Activated B cell treated with CpG ODN at 0.5 μM for 24 hours (primary cell): ENCODE results near the gene CNDP1. TPM values are rescaled to one million over a fixed set of nuclear protein-coding genes. Genes with fewer than 3 reads are reported as not detected.

Experiments used
- ATAC-seq: fragments of 200-7000 bp; cut with Tn5 transposase; one replicate; pipeline ENCODE4 v1.10.0; 2021; ENCODE audit warnings: low read depth, mild to moderate bottlenecking, moderate library complexity
- CTCF ChIA-PET: fragments of 350-600 bp; sonication (Branson Sonifier 250); formaldehyde crosslinking; loops from one replicate; lab custom pipeline; 2021; ENCODE audit warnings: antibody characterized with exemption; lab: Charles Lee
- POLR2A ChIA-PET: fragments of 350-600 bp; sonication (Branson Sonifier 250); formaldehyde crosslinking; loops from one replicate; lab custom pipeline; 2021; ENCODE audit warnings: antibody characterized with exemption; lab: Charles Lee
- DNase-seq: peaks from one replicate; pipeline ENCODE4 v3.0.0; 2022
- H3K27ac Mint-ChIP-seq: one replicate; pipeline ENCODE4 v1.8.0; 2020; ENCODE audit warnings: mixed read lengths
- H3K27me3 Mint-ChIP-seq: one replicate; pipeline ENCODE4 v1.8.0; 2021; ENCODE audit warnings: mixed read lengths
- H3K36me3 Mint-ChIP-seq: one replicate; pipeline ENCODE4 v1.8.0; 2021; ENCODE audit warnings: low read depth, mixed read lengths
- H3K4me1 Mint-ChIP-seq: one replicate; pipeline ENCODE4 v1.8.0; 2021; ENCODE audit warnings: mixed read lengths
- H3K4me3 Mint-ChIP-seq: one replicate; pipeline ENCODE4 v1.8.0; 2020; ENCODE audit warnings: mild to moderate bottlenecking, mixed read lengths
- H3K9me3 Mint-ChIP-seq: one replicate; pipeline ENCODE4 v1.8.0; 2020; ENCODE audit warnings: mixed read lengths
- intact Hi-C: fragments of 100-400 bp; cut with micrococcal nuclease; formaldehyde crosslinking; loops from one replicate; pipeline ENCODE4 v1.15.1; 2024
- total RNA-seq: library from RNA; stranded (reverse); gene quantifications from 2 replicates; pipeline ENCODE4 v1.2.3, GENCODE V29; 2022
- TF ChIP-seq, protein P1 (sequence below): fragments of 200-600 bp; IDR thresholded peaks from one replicate; pipeline ENCODE4 v1.8.0; 2022; ENCODE audit warnings: antibody characterized with exemption, mild to moderate bottlenecking

CNDP1 gene
- total RNA-seq, 1 donor from 2014 or later: 0.33 TPM

DNA sequence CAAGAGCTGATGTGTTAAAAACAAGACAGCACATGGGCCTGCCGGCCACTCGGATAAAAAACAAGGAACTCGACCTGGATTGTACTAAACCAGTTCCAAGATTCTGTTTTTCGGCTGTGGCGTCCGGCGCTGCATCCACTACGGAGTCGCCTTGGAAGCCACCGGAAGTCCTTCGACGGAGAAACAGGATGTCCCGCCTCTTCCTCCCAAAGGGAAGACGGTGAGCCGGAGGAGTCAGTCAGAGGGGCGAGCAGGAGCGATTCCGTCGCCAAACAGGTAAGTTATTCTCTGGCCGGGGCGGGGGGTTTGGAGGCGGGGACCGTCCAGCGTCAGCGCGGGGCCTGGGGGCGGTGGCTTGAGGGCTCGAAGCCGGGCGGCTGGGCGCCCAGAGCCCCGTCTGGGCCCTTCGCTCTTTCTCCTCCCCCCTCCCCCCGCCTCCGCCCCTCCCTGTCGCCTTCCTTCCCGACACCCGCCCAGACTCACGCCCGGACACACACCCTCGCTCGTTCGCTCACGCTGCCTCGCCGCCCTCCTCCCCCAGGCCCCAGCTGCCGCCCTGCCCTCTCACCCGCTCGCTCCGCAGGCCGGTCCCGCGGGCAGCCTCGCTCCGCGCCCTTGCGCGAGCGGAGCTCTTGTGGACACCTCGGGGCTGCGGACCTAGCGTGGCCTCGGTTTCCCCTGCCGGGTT, 63.5 kb downstream of the CNDP1 start, which contains the start of gene ZNF407:
TSS of gene ZNF407 (plus strand) at position 209 of the 688 bp plus-strand sequence. CDS start 33,150 bp downstream, outside the sequence.
- POLR2A ChIA-PET: interaction anchor here (0.6 to 3.6 kb wide), 8 partner anchors 99 to 611 kb away, joined by 3 to 17 read pairs (median 4); partner anchors contain the start of genes CNDP2 and PTGR3
- CTCF ChIA-PET: interaction anchor here (1.7 kb wide), 1 partner anchor 46 kb away, joined by 6 read pairs; no protein-coding TSS in a partner anchor
- Mint-ChIP-seq H3K36me3 (peaks cover 40% of the 10 kb centered on the region), H3K9me3 (no peaks in the 10 kb centered on the region), H3K27ac (peak within 1 kb of the TSS; percentile 98), H3K27me3 (no peaks in the 10 kb centered on the region), H3K4me3 (peak within 1 kb of the TSS; percentile 96), H3K4me1 (peaks cover 49% of the 10 kb centered on the region)
- intact Hi-C loops: loop anchor here (1.0 to 10.0 kb wide), 7 partner anchors 102 to 1894 kb away; partner anchors contain the start of genes CNDP2, FBXO15, NETO1 and TSHZ1
- peak; percentile 84 for ATAC-seq
- TF ChIP-seq, protein P1, sequence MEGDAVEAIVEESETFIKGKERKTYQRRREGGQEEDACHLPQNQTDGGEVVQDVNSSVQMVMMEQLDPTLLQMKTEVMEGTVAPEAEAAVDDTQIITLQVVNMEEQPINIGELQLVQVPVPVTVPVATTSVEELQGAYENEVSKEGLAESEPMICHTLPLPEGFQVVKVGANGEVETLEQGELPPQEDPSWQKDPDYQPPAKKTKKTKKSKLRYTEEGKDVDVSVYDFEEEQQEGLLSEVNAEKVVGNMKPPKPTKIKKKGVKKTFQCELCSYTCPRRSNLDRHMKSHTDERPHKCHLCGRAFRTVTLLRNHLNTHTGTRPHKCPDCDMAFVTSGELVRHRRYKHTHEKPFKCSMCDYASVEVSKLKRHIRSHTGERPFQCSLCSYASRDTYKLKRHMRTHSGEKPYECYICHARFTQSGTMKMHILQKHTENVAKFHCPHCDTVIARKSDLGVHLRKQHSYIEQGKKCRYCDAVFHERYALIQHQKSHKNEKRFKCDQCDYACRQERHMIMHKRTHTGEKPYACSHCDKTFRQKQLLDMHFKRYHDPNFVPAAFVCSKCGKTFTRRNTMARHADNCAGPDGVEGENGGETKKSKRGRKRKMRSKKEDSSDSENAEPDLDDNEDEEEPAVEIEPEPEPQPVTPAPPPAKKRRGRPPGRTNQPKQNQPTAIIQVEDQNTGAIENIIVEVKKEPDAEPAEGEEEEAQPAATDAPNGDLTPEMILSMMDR: no peak
- DNase-seq: peak; percentile 85

- peaks cover 33% of the 10 kb centered on the region for H3K36me3 Mint-ChIP-seq
- POLR2A ChIA-PET: interaction anchor here (0.6 to 3.6 kb wide), 4 partner anchors 99 to 611 kb away, joined by 3 to 17 read pairs (median 12); partner anchors contain the start of genes CNDP2 and PTGR3
- TF ChIP-seq, protein P1: no peak
- ATAC-seq (peak; percentile 67), DNase-seq (peak; percentile 65)
- H3K4me1 Mint-ChIP-seq: peaks cover 46% of the 10 kb centered on the region
- CTCF ChIA-PET: interaction anchor here (1.7 kb wide), 1 partner anchor 47 kb away, joined by 6 read pairs; no protein-coding TSS in a partner anchor
- peak overlapping the region; percentile 98 for H3K27ac Mint-ChIP-seq
- no peaks in the 10 kb centered on the region for H3K9me3 Mint-ChIP-seq
- H3K4me3 Mint-ChIP-seq: peak overlapping the region; percentile 96
- H3K27me3 Mint-ChIP-seq: no peaks in the 10 kb centered on the region
- intact Hi-C loops: loop anchor here (1.0 to 10.0 kb wide), 3 partner anchors 612 to 1894 kb away; partner anchors contain the start of genes NETO1 and TSHZ1
Observed at GRCh38 chr18:74598350-74599001, 64.2 kb downstream of the CNDP1 start.

DNA sequence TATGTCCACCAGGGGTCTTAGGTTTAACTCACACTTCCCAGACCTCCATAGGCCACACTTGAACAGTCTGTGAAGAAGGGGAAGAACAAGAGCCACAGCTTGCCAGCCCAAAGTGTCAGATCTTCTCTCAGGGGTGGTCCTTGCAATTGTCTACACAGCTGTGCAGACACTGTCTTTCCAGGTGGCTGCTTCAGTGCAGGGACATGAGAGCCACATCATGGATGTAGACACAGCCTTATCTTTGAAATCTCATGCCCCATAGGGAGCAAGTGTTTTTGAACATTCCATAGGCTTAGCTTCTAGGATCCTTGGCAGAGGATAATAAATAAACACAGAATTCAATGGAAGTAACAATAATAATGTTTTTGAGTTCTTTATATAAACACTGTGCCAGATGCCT, 70.1 kb downstream of the CNDP1 start:
- H3K4me3 Mint-ChIP-seq: no peak overlapping the region
- no peak for ATAC-seq

DNA sequence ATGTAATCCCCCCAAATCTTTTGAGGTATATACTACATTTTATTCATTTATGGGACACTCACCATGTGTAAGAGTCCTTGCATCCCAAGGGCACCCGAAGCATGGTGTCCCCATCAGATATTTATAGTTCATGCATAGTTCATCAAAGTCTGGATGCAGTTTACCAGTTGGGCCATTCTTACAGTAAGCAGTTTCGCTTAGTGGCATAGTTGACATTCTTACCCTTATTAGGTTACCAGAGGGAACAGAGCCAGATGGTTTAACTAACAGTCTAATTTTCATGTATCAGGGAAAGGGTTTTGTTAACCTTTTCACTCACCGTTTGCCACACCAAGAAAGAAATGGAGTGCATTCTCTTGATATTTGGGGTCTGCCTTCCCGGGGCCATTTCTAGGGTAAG, 70.5 kb downstream of the CNDP1 start:
- Mint-ChIP-seq H3K27me3 (no peaks in the 10 kb centered on the region), H3K4me3 (no peak overlapping the region), H3K4me1 (peaks cover 7% of the 10 kb centered on the region), H3K27ac (no peak overlapping the region), H3K36me3 (peaks cover 3% of the 10 kb centered on the region), H3K9me3 (no peaks in the 10 kb centered on the region)
- TF ChIP-seq, protein P1: no peak
- ATAC-seq (no peak), DNase-seq (no peak)
- ChIA-PET CTCF (no interaction called here), POLR2A (no interaction called here)
- intact Hi-C loops: no loop called here

More for the DNA sequence above, 70.1 kb downstream of the CNDP1 start:
- no peak for DNase-seq
- Mint-ChIP-seq H3K9me3 (no peaks in the 10 kb centered on the region), H3K27ac (no peak overlapping the region), H3K27me3 (no peaks in the 10 kb centered on the region), H3K36me3 (peaks cover 3% of the 10 kb centered on the region), H3K4me1 (peaks cover 11% of the 10 kb centered on the region)
- CTCF ChIA-PET: no interaction called here
- TF ChIP-seq, protein P1: no peak
- POLR2A ChIA-PET: interaction anchor here (0.6 kb wide), 1 partner anchor 157 kb away, joined by 3 read pairs; no protein-coding TSS in a partner anchor
- intact Hi-C loops: no loop called here
